ENCODE results near the gene CNTLN. TPM values are rescaled to one million over a fixed set of nuclear protein-coding genes. Genes with fewer than 3 reads are reported as not detected.

Gene CNTLN
- total and polyA plus RNA-seq, 8 donors: 0.58 to 28.5 (median 3.3) TPM

GRCh38 chr9:17476401-17476800 is 341.6 kb downstream of the CNTLN start:
- Histone ChIP-seq H3K9me3 (no peaks in the 10 kb centered on the region), H3K4me1 (no peaks in the 10 kb centered on the region), H3K36me3 (peaks cover 0 to 3% (median 0%) of the 10 kb centered on the region in 4 donors), H3K4me3 (no peak overlapping the region), H3K27ac (no peak overlapping the region), H3K27me3 (no peaks in the 10 kb centered on the region)
- DNase-seq: no peak
- TF ChIP-seq POLR2A (IDR thresholded peaks at IDR 0.05) (no peak), POLR2AphosphoS5 (IDR thresholded peaks at IDR 0.05) (no peak), CTCF (IDR thresholded peaks at IDR 0.05) (no peak), EP300 (IDR thresholded peaks at IDR 0.05) (no peak)
- intact Hi-C loops (cut with DNase I; ENCODE audit: low total_unique reads): no loop called here

GRCh38 chr9:17477816-17478215 is 343.0 kb downstream of the CNTLN start:
- Histone ChIP-seq H3K4me1 (no peaks in the 10 kb centered on the region), H3K36me3 (peaks cover 0 to 3% (median 0%) of the 10 kb centered on the region in 4 donors), H3K4me3 (no peak overlapping the region), H3K27me3 (no peaks in the 10 kb centered on the region), H3K9me3 (no peaks in the 10 kb centered on the region), H3K27ac (no peak overlapping the region)
- DNase-seq: no peak
- intact Hi-C loops (cut with DNase I; ENCODE audit: low total_unique reads): no loop called here
- TF ChIP-seq CTCF (IDR thresholded peaks at IDR 0.05) (no peak), POLR2AphosphoS5 (IDR thresholded peaks at IDR 0.05) (no peak), EP300 (IDR thresholded peaks at IDR 0.05) (no peak), POLR2A (IDR thresholded peaks at IDR 0.05) (no peak)

DNA sequence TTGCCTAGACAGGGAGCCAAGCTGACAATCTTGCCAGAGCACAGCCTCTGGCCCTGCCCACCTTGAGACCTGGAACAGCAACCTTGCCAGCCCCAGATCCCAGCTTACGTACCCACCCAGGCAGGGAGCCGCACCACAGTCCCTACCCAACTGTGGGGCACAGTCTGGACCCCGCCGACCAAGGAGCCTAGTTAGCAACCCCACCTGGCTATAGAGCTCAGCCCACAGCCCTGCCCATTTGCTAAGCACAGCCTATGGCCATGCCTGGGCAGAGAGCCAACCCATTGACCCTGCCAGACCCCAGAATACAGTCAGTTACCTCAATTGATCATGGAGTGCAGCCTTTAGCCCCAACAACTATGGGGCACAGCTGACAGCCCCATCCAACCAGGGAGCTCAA is 346.1 kb downstream of the CNTLN start:
- 89 to 100% (median 98%) methylated on average over 2 to 4 of the region's 4 CpGs for WGBS, 5 donors
- Histone ChIP-seq H3K4me3 (no peak overlapping the region), H3K27me3 (no peaks in the 10 kb centered on the region), H3K36me3 (peaks cover 0 to 3% (median 0%) of the 10 kb centered on the region in 4 donors), H3K9me3 (no peaks in the 10 kb centered on the region), H3K4me1 (no peaks in the 10 kb centered on the region), H3K27ac (no peak overlapping the region)
- TF ChIP-seq CTCF (IDR thresholded peaks at IDR 0.05) (no peak), POLR2AphosphoS5 (IDR thresholded peaks at IDR 0.05) (no peak)
- intact Hi-C loops (cut with DNase I; ENCODE audit: low total_unique reads): no loop called here
- DNase-seq: no peak

- H3K36me3 ChIP-seq: no peaks in the 10 kb centered on the region
- DNase-seq: peak in 1 of 2 donors; percentile 9
- H3K27ac ChIP-seq: no peak overlapping the region
- TF ChIP-seq POLR2A (IDR thresholded peaks at IDR 0.05) (no peak), CTCF (IDR thresholded peaks at IDR 0.05) (no peak), POLR2AphosphoS5 (IDR thresholded peaks at IDR 0.05) (no peak), EP300 (IDR thresholded peaks at IDR 0.05) (no peak)
- H3K4me3 ChIP-seq: no peak overlapping the region
- intact Hi-C loops (cut with DNase I; ENCODE audit: low total_unique reads): no loop called here
- H3K9me3 ChIP-seq: no peaks in the 10 kb centered on the region
- H3K27me3 ChIP-seq: no peaks in the 10 kb centered on the region
- H3K4me1 ChIP-seq: no peaks in the 10 kb centered on the region
Observed at GRCh38 chr9:17481565-17481964, 346.7 kb downstream of the CNTLN start.

GRCh38 chr9:17484906-17485305 is 350.1 kb downstream of the CNTLN start:
- no peak for TF ChIP-seq POLR2AphosphoS5 (IDR thresholded peaks at IDR 0.05)
- no peak for TF ChIP-seq POLR2A (IDR thresholded peaks at IDR 0.05)
- no peak for TF ChIP-seq CTCF (IDR thresholded peaks at IDR 0.05)
- TF ChIP-seq EP300 (IDR thresholded peaks at IDR 0.05): no peak
- 95 to 99% (median 98%) methylated on average over 3 of the region's 3 CpGs for WGBS, 5 donors
- intact Hi-C loops (cut with DNase I; ENCODE audit: low total_unique reads): no loop called here

More at GRCh38 chr9:17484906-17485305, 350.1 kb downstream of the CNTLN start:
- H3K9me3 ChIP-seq: no peaks in the 10 kb centered on the region
- H3K4me3 ChIP-seq: no peak overlapping the region
- no peak for DNase-seq
- H3K4me1 ChIP-seq: no peaks in the 10 kb centered on the region
- H3K27me3 ChIP-seq: no peaks in the 10 kb centered on the region
- peaks cover 0 to 3% (median 0%) of the 10 kb centered on the region in 4 donors for H3K36me3 ChIP-seq
- no peak overlapping the region for H3K27ac ChIP-seq
